ENCODE data around the gene TLCD3B.

DNA sequence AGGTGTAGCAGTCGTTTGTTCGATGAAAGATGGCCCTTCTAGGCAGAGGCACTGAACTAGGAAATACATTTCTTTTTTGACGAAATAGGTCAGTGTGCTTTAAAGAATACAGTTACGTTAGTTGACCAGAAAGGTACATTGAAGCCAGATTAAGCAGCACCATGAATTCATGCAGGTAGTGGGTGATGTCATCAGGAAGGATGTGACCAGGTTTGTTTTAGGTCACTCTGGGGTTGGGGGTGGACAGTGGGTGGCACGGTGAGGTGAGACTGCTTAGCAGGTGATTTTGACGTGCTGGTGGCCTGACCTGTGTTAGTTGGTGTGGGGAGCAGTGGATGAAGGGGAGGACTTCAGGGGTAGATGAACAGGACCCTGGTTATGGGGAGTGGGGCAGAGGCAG lies 31.5 kb downstream of the TLCD3B start:
- TF ChIP-seq POLR2A (IDR thresholded peaks at IDR 0.05) (no peak), CTCF (IDR thresholded peaks at IDR 0.05) (no peak)
